GM12892 (cell line): ENCODE results near the gene CLSTN2.

ENCODE experiments used
- DNase-seq: peaks from one replicate; pipeline ENCODE4 v3.0.0; 2011; ENCODE audit not compliant: insufficient read length
- FAIRE-seq: peaks from 2 replicates; lab custom pipeline; 2011; peaks lifted over from hg19 to GRCh38; lab: Jason Lieb, UNC
- POLR2A ChIP-seq: IDR thresholded peaks from 2 replicates; pipeline ENCODE4 v1.6.1; 2011; ENCODE audit warnings: low read depth, low read length, control low read depth
- POLR2AphosphoS5 ChIP-seq: IDR thresholded peaks from 2 replicates; pipeline ENCODE4 v1.6.1; 2011; ENCODE audit warnings: low read depth, low read length, control low read depth
- TAF1 ChIP-seq: IDR thresholded peaks from 2 replicates; pipeline ENCODE4 v1.6.1; 2011; ENCODE audit warnings: low read depth, mild to moderate bottlenecking, control low read depth, low read length, borderline replicate concordance

CLSTN2 gene

DNA sequence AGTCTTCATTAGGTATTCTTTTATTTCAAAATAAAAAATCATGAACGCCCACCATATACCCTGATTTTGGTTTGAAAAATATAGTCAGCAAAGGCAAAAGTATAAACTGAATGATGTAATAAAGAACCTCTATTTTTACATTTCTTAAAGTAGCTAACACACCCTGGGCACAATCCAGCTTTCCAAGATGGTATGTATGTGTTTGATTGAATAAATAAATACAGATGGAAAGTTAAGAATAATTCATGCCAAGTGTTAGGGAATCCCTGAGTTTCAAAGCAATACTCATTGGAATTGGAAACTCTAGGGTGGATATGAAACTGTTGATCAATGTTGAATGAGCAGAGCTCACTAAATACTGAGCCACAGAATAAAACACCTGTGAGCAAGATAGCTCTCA, 679.0 kb downstream of the CLSTN2 start:
- TF ChIP-seq POLR2AphosphoS5 (no peak), POLR2A (no peak)
- DNase-seq (no peak), FAIRE-seq (no peak)

- no peak for TF ChIP-seq POLR2A
- no peak for DNase-seq
- no peak for FAIRE-seq
Measured at GRCh38 chr3:140617135-140617534, 682.1 kb downstream of the CLSTN2 start.

DNA sequence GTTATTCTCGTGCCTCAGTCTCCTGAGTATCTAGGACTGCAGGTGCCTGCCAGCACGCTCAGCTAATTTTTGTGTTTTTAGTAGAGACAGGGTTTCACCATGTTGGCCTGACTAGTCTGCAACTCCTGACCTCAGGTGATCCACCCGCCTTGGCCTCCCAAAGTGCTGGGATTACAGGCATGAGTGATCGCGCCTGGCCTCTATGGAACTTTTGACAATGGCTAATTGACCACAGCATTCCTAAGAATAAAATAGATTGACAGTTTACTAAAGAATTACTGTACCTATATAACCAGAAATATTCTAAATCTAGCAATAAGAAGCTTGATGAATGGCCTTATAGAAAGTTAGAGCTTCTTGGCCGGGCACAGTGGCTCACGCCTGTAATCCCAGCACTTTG, 691.9 kb downstream of the CLSTN2 start:
- FAIRE-seq: no peak
- TF ChIP-seq POLR2A (no peak), TAF1 (no peak), POLR2AphosphoS5 (no peak)
- no peak for DNase-seq
